DOHH2 (cell line): ENCODE data around the gene CEP44.

Experiments
- H3F3A ChIP-seq: fragments of 200-600 bp; sonication (generic), shearing (Covaris generic); 2 replicates; pipeline ENCODE4 v1.6.0; 2016; ENCODE audit warnings: antibody characterized with exemption, mild to moderate bottlenecking; ENCODE audit not compliant: control insufficient read depth, insufficient read depth
- H3K27ac ChIP-seq: fragments of 200-600 bp; sonication (generic); 2 replicates; pipeline ENCODE4 v1.5.1; 2014; ENCODE audit warnings: low read depth, mild to moderate bottlenecking, low read length, moderate library complexity
- H3K27me3 ChIP-seq: fragments of 200-600 bp; sonication (generic); 2 replicates; pipeline ENCODE4 v1.6.1; 2014; ENCODE audit warnings: mild to moderate bottlenecking, low read length, mixed read lengths; ENCODE audit not compliant: control insufficient read depth
- H3K36me3 ChIP-seq: fragments of 200-600 bp; sonication (generic); 2 replicates; pipeline ENCODE4 v1.6.1; 2014; ENCODE audit warnings: mild to moderate bottlenecking, low read length, moderate library complexity, mixed read lengths; ENCODE audit not compliant: control insufficient read depth
- H3K4me1 ChIP-seq: fragments of 200-600 bp; sonication (generic); 2 replicates; pipeline ENCODE4 v1.6.1; 2014; ENCODE audit warnings: mild to moderate bottlenecking, low read length, mixed read lengths; ENCODE audit not compliant: control insufficient read depth
- H3K4me2 ChIP-seq: fragments of 200-600 bp; sonication (generic); 2 replicates; pipeline ENCODE4 v1.6.0; 2014; ENCODE audit warnings: mild to moderate bottlenecking, low read length, moderate library complexity
- H3K4me3 ChIP-seq: fragments of 200-600 bp; sonication (generic); 2 replicates; pipeline ENCODE4 v1.5.1; 2014; ENCODE audit warnings: mild to moderate bottlenecking, low read length, mixed read lengths
- H3K79me2 ChIP-seq: fragments of 200-600 bp; sonication (generic); 2 replicates; pipeline ENCODE4 v1.6.1; 2014; ENCODE audit warnings: mild to moderate bottlenecking, low read length, mixed read lengths; ENCODE audit not compliant: control insufficient read depth
- H3K9me2 ChIP-seq: fragments of 200-600 bp; sonication (generic); replicated peaks from 2 replicates; pipeline ENCODE4 v1.6.1; 2014; ENCODE audit warnings: mild to moderate bottlenecking, low read length, mixed read lengths; ENCODE audit not compliant: control insufficient read depth
- H3K9me3 ChIP-seq: fragments of 200-600 bp; sonication (generic); 2 replicates; pipeline ENCODE4 v1.6.1; 2014; ENCODE audit warnings: antibody characterized with exemption, low read length, mixed read lengths; ENCODE audit not compliant: control insufficient read depth, insufficient read depth
- H4K20me1 ChIP-seq: fragments of 200-600 bp; sonication (generic); 2 replicates; pipeline ENCODE4 v1.6.0; 2014; ENCODE audit warnings: low read depth, mild to moderate bottlenecking, antibody characterized with exemption, low read length, moderate library complexity; ENCODE audit not compliant: control insufficient read depth, insufficient read depth
- CTCF ChIP-seq: fragments of 200-600 bp; sonication (generic); IDR thresholded peaks from one replicate; pipeline ENCODE4 v1.5.1; 2014; ENCODE audit warnings: antibody characterized with exemption, mild to moderate bottlenecking, low read depth, low read length; ENCODE audit not compliant: poor library complexity, severe bottlenecking
- EZH2phosphoT487 ChIP-seq: fragments of 200-600 bp; sonication (generic); IDR thresholded peaks from 2 replicates; pipeline ENCODE4 v1.6.1; 2017; ENCODE audit warnings: borderline replicate concordance, mild to moderate bottlenecking, antibody characterized with exemption, low read length, moderate library complexity, mixed read lengths

Gene CEP44

GRCh38 chr4:174380699-174381439, 97.2 kb downstream of the CEP44 start:
- H3K4me3 ChIP-seq: no peak overlapping the region
- no peaks in the 10 kb centered on the region for H3K9me3 ChIP-seq
- H3K27me3 ChIP-seq: no peaks in the 10 kb centered on the region
- H3K4me2 ChIP-seq: no peak overlapping the region
- no peak overlapping the region for H3K27ac ChIP-seq
- TF ChIP-seq CTCF (no peak), EZH2phosphoT487 (no peak)
- no peaks in the 10 kb centered on the region for H3K4me1 ChIP-seq
- no peaks in the 10 kb centered on the region for H3K36me3 ChIP-seq
- no peaks in the 10 kb centered on the region for H3K79me2 ChIP-seq
- H4K20me1 ChIP-seq: no peaks in the 10 kb centered on the region
- no peaks in the 10 kb centered on the region for H3K9me2 ChIP-seq
- no peaks in the 10 kb centered on the region for H3F3A ChIP-seq

- H3K27ac ChIP-seq: no peak overlapping the region
- no peaks in the 10 kb centered on the region for H3K79me2 ChIP-seq
- TF ChIP-seq CTCF (no peak), EZH2phosphoT487 (no peak)
- no peaks in the 10 kb centered on the region for H3K27me3 ChIP-seq
- H3K4me1 ChIP-seq: no peaks in the 10 kb centered on the region
- H3K9me2 ChIP-seq: no peaks in the 10 kb centered on the region
- no peak overlapping the region for H3K4me3 ChIP-seq
- H3K4me2 ChIP-seq: no peak overlapping the region
- H3K9me3 ChIP-seq: no peaks in the 10 kb centered on the region
- no peaks in the 10 kb centered on the region for H3F3A ChIP-seq
- no peaks in the 10 kb centered on the region for H3K36me3 ChIP-seq
- H4K20me1 ChIP-seq: no peaks in the 10 kb centered on the region
Observed at GRCh38 chr4:174381440-174381800, 97.7 kb downstream of the CEP44 start.
